Measurements from ENCODE around the gene C1R. TPM values are rescaled to one million over a fixed set of nuclear protein-coding genes. Genes with fewer than 3 reads are reported as not detected.
A peak's percentile ranks its signal among the peaks of the same experiment; 100 is the strongest.

Gene C1R
- total RNA-seq, 1 donor from 2014 or later: 0.78 TPM

- no peak for TF ChIP-seq CTCF (IDR thresholded peaks at IDR 0.05)
- Mint-ChIP-seq H3K27me3 (no peaks in the 10 kb centered on the region), H3K27ac (no peak overlapping the region), H3K4me3 (no peak overlapping the region), H3K36me3 (ENCODE audit: low read depth) (peaks cover 21% of the 10 kb centered on the region), H3K9me3 (no peaks in the 10 kb centered on the region), H3K4me1 (peaks cover 5% of the 10 kb centered on the region)
- ATAC-seq (ENCODE audit: low read depth) (no peak), DNase-seq (no peak)
- intact Hi-C loops (cut with micrococcal nuclease): no loop called here
- ChIA-PET CTCF (interaction anchor here (1.0 to 3.4 kb wide), 2 partner anchors 190 to 245 kb away, joined by 3 to 12 read pairs; no protein-coding TSS in a partner anchor), POLR2A (no interaction called here)
These were observed 22.6 kb upstream of the C1R start for GRCh38 chr12:7114851-7115250.

- POLR2A ChIA-PET: no interaction called here
- peaks cover 22% of the 10 kb centered on the region for H3K36me3 Mint-ChIP-seq (ENCODE audit: low read depth)
- no peak for TF ChIP-seq CTCF (IDR thresholded peaks at IDR 0.05)
- H3K27ac Mint-ChIP-seq: no peak overlapping the region
- no peak for ATAC-seq (ENCODE audit: low read depth)
- CTCF ChIA-PET: interaction anchor here (0.8 to 3.6 kb wide), 7 partner anchors 8 to 245 kb away, joined by 3 to 16 read pairs (median 4); partner anchors contain the start of genes C12orf57 and RNU7-1
- H3K4me1 Mint-ChIP-seq: peaks cover 13% of the 10 kb centered on the region
- intact Hi-C loops (cut with micrococcal nuclease): no loop called here
- no peak for DNase-seq
- no peaks in the 10 kb centered on the region for H3K27me3 Mint-ChIP-seq
- no peak overlapping the region for H3K4me3 Mint-ChIP-seq
- H3K9me3 Mint-ChIP-seq: no peaks in the 10 kb centered on the region
These were observed 21.8 kb upstream of the C1R start for GRCh38 chr12:7114008-7114407.

GRCh38 chr12:7113389-7113871 lies 21.2 kb upstream of the C1R start:
- peaks cover 26% of the 10 kb centered on the region for H3K36me3 Mint-ChIP-seq (ENCODE audit: low read depth)
- ChIA-PET POLR2A (interaction anchor here (1.0 to 1.7 kb wide), 2 partner anchors 169 to 424 kb away, joined by 11 read pairs; partner anchors contain the start of genes C12orf57, RNU7-1 and ZNF384), CTCF (interaction anchor here (0.8 to 3.6 kb wide), 12 partner anchors 9 to 244 kb away, joined by 3 to 16 read pairs (median 4); partner anchors contain the start of genes C12orf57, RNU7-1 and SPSB2)
- TF ChIP-seq CTCF (IDR thresholded peaks at IDR 0.05): peak; percentile 93
- no peak overlapping the region for H3K4me3 Mint-ChIP-seq
- intact Hi-C loops (cut with micrococcal nuclease): loop anchor here (1.0 kb wide), 5 partner anchors 17 to 244 kb away; partner anchors contain the start of genes C12orf57, CLSTN3 and LPCAT3
- no peak overlapping the region for H3K27ac Mint-ChIP-seq
- H3K9me3 Mint-ChIP-seq: no peaks in the 10 kb centered on the region
- peak; percentile 38 for ATAC-seq (ENCODE audit: low read depth)
- DNase-seq: no peak
- no peaks in the 10 kb centered on the region for H3K27me3 Mint-ChIP-seq
- H3K4me1 Mint-ChIP-seq: peaks cover 16% of the 10 kb centered on the region

GRCh38 chr12:7112041-7112440 lies 19.8 kb upstream of the C1R start:
- Mint-ChIP-seq H3K9me3 (no peaks in the 10 kb centered on the region), H3K27me3 (no peaks in the 10 kb centered on the region), H3K4me1 (peaks cover 26% of the 10 kb centered on the region), H3K4me3 (no peak overlapping the region), H3K27ac (no peak overlapping the region), H3K36me3 (ENCODE audit: low read depth) (peaks cover 27% of the 10 kb centered on the region)
- no peak for TF ChIP-seq CTCF (IDR thresholded peaks at IDR 0.05)
- CTCF ChIA-PET: interaction anchor here (1.3 to 5.1 kb wide), 11 partner anchors 9 to 243 kb away, joined by 3 to 29 read pairs (median 7); partner anchors contain the start of genes C12orf57, RNU7-1 and SPSB2
- ATAC-seq (ENCODE audit: low read depth): no peak
- intact Hi-C loops (cut with micrococcal nuclease): no loop called here
- POLR2A ChIA-PET: interaction anchor here (0.5 to 1.7 kb wide), 3 partner anchors 15 to 243 kb away, joined by 3 to 11 read pairs (median 8); partner anchors contain the start of genes C12orf57 and RNU7-1
- no peak for DNase-seq

GRCh38 chr12:7110661-7111060 lies 18.4 kb upstream of the C1R start:
- DNase-seq (no peak), ATAC-seq (ENCODE audit: low read depth) (no peak)
- H3K27me3 Mint-ChIP-seq: no peaks in the 10 kb centered on the region
- peaks cover 33% of the 10 kb centered on the region for H3K36me3 Mint-ChIP-seq (ENCODE audit: low read depth)
- peaks cover 29% of the 10 kb centered on the region for H3K4me1 Mint-ChIP-seq
- H3K9me3 Mint-ChIP-seq: peaks cover 8% of the 10 kb centered on the region
- ChIA-PET POLR2A (interaction anchor here (0.7 to 4.7 kb wide), 3 partner anchors 92 to 166 kb away, joined by 3 to 69 read pairs (median 3); partner anchors contain the start of genes C12orf57, EMG1, LPCAT3 and PHB2), CTCF (interaction anchor here (1.6 to 5.1 kb wide), 4 partner anchors 17 to 241 kb away, joined by 6 to 29 read pairs (median 12); partner anchors contain the start of genes C12orf57, RNU7-1 and SPSB2)
- intact Hi-C loops (cut with micrococcal nuclease): no loop called here
- no peak overlapping the region for H3K4me3 Mint-ChIP-seq
- H3K27ac Mint-ChIP-seq: no peak overlapping the region
- TF ChIP-seq CTCF (IDR thresholded peaks at IDR 0.05): no peak

All from activated B cell treated with CpG ODN at 0.5 μM for 24 hours (primary cell).